WTC11 (cell line): ENCODE results near the gene MOB3B.

ENCODE experiments used
- ATF3 ChIP-seq: sonication (generic); formaldehyde crosslinking; conservative IDR thresholded peaks from 2 replicates; pipeline ENCODE4 v1.8.1; 2022; ENCODE audit warnings: mild to moderate bottlenecking, missing genetic modification reagents
- ZNF121 ChIP-seq: sonication (generic); formaldehyde crosslinking; IDR thresholded peaks from 2 replicates; pipeline ENCODE4 v1.8.0; 2023; ENCODE audit warnings: missing genetic modification reagents
- ZNF512 ChIP-seq: sonication (generic); formaldehyde crosslinking; IDR thresholded peaks from 2 replicates; pipeline ENCODE4 v1.8.1; 2022; ENCODE audit warnings: missing genetic modification reagents, borderline replicate concordance
- TF ChIP-seq, protein P1 (sequence below): fragments of 200-600 bp; IDR thresholded peaks from 2 replicates; pipeline ENCODE4 v1.8.0; 2022; ENCODE audit warnings: antibody characterized with exemption

- TF ChIP-seq, protein P1, sequence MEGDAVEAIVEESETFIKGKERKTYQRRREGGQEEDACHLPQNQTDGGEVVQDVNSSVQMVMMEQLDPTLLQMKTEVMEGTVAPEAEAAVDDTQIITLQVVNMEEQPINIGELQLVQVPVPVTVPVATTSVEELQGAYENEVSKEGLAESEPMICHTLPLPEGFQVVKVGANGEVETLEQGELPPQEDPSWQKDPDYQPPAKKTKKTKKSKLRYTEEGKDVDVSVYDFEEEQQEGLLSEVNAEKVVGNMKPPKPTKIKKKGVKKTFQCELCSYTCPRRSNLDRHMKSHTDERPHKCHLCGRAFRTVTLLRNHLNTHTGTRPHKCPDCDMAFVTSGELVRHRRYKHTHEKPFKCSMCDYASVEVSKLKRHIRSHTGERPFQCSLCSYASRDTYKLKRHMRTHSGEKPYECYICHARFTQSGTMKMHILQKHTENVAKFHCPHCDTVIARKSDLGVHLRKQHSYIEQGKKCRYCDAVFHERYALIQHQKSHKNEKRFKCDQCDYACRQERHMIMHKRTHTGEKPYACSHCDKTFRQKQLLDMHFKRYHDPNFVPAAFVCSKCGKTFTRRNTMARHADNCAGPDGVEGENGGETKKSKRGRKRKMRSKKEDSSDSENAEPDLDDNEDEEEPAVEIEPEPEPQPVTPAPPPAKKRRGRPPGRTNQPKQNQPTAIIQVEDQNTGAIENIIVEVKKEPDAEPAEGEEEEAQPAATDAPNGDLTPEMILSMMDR: no peak
- TF ChIP-seq ZNF512 (CRISPR knock-in tag) (no peak), ATF3 (CRISPR knock-in tag) (no peak), ZNF121 (CRISPR knock-in tag) (no peak)
These were observed 56.5 kb downstream of the MOB3B start for GRCh38 chr9:27473111-27473529.
